ENCODE data around the gene SMYD5.

- TF ChIP-seq POLR2A (IDR thresholded peaks at IDR 0.05) (no peak), CTCF (IDR thresholded peaks at IDR 0.05) (no peak), EP300 (IDR thresholded peaks at IDR 0.05) (no peak)
Measured at GRCh38 chr2:73217160-73217559, 3.1 kb downstream of the SMYD5 start.
